GM13977 (cell line): ENCODE measurements around the gene ATN1.

Source experiments
- DNase-seq: peaks from one replicate; pipeline ENCODE4 v3.0.0; 2012; ENCODE audit warnings: low spot score
- in situ Hi-C: fragments of 300-500 bp; cut with MboI; formaldehyde crosslinking; loops from one replicate; pipeline ENCODE4 v1.12.0; 2022; ENCODE audit warnings: low sequenced_read_pairs, low pct_unique_long_range_greater_than_20kb, mixed read lengths, inconsistent platforms; ENCODE audit not compliant: unreplicated experiment
- TF ChIP-seq, protein P1 (sequence below): IDR thresholded peaks from 2 replicates; pipeline ENCODE4 v1.5.1; 2012; ENCODE audit warnings: mild to moderate bottlenecking, control low read depth; ENCODE audit not compliant: insufficient read depth; ENCODE audit errors: extremely low read depth, missing control alignments

Gene ATN1

DNA sequence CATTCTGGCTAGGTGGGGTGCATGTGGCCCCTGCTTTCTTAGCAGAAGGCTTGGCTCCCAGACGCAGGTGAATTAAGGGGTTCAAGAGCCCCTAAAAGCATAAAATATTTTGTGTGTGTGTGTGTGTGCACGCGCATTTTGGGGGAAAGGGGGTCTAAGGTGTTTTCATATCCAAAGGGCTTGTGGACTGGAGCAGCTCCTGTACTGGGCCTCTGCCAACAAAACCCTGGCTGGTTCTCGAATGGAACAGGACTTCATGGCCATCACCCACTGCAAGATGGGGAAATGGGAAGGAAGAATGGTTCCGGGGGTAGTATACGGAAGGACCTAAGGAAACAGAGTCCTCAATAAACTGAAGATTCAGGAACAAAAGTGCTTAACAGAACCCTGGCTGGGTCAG lies 3.9 kb upstream of the ATN1 start:
- TF ChIP-seq, protein P1, sequence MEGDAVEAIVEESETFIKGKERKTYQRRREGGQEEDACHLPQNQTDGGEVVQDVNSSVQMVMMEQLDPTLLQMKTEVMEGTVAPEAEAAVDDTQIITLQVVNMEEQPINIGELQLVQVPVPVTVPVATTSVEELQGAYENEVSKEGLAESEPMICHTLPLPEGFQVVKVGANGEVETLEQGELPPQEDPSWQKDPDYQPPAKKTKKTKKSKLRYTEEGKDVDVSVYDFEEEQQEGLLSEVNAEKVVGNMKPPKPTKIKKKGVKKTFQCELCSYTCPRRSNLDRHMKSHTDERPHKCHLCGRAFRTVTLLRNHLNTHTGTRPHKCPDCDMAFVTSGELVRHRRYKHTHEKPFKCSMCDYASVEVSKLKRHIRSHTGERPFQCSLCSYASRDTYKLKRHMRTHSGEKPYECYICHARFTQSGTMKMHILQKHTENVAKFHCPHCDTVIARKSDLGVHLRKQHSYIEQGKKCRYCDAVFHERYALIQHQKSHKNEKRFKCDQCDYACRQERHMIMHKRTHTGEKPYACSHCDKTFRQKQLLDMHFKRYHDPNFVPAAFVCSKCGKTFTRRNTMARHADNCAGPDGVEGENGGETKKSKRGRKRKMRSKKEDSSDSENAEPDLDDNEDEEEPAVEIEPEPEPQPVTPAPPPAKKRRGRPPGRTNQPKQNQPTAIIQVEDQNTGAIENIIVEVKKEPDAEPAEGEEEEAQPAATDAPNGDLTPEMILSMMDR = no peak
- DNase-seq = no peak
- in situ Hi-C loops = no loop called here

DNA sequence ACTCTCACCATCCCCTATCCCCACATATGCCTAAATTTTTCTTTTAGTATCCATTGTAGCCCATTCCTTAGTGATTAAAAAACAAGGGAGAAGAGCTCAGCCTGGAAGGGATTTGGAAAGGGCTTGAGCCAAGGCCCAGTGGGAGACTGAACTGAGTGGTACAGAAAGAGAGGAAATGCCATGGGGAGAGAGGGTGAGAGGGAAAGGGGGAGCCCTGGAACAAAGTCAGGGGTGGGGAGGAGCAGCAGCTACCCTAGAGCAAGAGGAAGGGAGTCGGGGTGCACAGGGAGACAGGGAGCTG lies 2.6 kb upstream of the ATN1 start:
- no peak for DNase-seq
- TF ChIP-seq, protein P1 = no peak
- in situ Hi-C loops = loop anchor here (25.0 kb wide), 1 partner anchor 187 kb away; the partner anchor contains the start of gene C1RL

DNA sequence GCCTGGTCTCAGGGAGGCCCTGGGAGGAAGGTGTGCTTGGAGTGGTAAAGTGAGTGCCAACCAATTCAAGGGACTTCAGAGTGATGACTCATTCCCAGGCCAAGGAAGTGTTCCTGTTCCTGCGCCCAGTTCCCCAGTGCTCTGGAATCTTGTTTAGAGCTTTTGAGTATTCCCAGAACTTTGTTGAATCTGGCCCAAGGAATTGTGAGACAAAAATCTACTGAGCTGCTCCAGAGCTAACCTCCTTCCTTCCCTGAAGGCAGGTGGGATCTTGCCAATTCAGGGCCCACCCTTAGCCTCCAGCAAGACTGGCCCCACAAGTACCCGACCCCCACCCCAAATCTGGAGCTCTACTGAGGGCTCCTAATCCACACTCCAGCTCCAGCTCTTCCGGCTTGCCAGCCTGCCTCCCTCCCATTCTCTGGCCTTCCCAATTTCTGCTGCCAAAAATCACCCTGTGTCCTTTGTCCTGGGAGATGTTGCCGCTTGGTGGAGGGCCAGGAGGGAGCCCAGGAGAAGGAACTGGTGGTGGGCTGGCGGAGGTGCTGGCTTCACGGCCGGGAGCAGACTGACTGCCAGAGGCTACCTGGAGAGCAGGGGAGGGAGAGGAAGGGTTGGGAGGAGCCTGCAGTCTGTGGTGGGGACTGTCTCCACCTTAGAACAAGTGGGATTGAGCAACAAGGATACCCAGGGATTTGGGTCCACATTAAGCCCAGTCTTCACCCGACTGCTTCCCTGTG lies 2.0 kb upstream of the ATN1 start:
- TF ChIP-seq, protein P1 = no peak
- in situ Hi-C loops = loop anchor here (25.0 kb wide), 1 partner anchor 187 kb away; the partner anchor contains the start of gene C1RL
- no peak for DNase-seq

DNA sequence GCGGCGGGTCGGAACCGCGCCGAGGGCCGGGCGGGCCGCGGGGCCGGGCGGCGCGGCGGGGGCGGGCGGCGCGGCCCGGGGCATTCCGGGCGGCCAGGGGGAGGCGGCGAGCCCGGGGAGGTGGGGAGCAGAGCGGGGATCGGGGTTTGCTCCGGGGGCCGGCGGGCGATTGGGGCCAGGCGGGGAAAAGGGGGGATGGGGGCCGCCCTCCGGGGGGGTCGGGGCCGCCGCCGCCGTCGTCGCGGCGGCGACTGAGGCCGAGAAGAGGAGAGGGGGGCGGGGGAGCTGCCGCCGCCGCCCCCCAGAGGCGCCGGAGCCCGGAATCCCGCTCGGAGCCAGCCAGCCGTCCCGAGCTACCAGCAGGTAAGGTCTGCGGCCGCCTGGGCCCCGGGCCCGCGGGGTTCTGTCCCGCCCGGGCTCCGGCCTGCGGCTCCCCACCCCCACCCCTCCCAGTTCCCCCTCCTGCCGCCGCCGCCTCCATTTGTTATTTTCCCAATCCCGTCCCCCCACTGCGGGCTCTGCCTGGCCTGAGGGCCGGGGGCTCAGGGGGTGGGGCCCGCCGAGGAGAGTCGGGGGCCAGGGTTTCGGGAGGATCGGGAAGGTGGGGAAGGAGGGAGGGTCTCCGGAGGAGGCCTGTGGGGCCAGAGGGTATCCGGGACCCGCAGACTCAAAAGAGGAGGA lies 403 bp downstream of the ATN1 start:
- TF ChIP-seq, protein P1 = no peak
- peak; percentile 77 for DNase-seq
- in situ Hi-C loops = loop anchor here (25.0 kb wide), 1 partner anchor 184 kb away; the partner anchor contains the start of gene C1RL

DNA sequence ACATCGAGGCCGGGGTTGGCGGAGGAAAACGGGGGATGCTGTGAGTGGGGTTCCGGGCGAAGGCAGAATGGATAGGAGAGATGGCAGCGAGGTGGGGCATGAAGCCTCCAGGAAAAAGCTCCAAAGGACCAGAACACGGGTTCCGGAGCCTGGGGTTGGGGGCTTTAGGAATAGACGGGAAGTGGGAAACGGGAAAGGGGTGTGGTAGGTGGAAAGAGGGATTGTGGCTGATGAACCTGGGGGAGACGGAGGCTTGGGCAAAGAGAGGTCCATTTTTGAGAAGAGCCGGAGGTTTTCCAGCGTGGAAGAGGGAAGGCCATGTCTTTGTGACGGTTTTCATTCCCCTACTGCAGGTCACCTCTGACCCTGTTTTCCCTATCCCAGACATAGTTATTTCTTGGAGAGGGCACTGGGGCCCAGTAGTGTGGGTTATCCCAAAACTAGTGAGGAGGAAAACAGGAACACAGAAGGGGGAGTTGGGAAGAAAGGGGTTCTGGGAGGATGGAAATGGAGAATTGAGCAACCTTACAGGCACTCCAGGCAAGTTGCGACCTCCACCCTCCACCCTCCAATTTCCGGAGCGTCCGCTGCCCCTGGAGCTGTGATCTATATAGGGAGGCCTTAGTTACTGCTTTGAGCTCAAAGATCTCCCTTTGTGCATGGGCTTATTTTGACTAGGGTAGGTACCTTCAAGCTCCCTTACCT lies 1.1 kb downstream of the ATN1 start:
- TF ChIP-seq, protein P1 = no peak
- no peak for DNase-seq
- in situ Hi-C loops = loop anchor here (25.0 kb wide), 1 partner anchor 183 kb away; the partner anchor contains the start of gene C1RL
